Activated CD8-positive, alpha-beta memory T cell treated with anti-CD3 and anti-CD28 coated beads, Interleukin-2, amount 50 U/mL, for 4 hours (primary cell): ENCODE results near the gene ZNF471.

Experiments
- DNase-seq: peaks from one replicate; pipeline ENCODE4 v3.0.0-alpha.2; 2020

Gene ZNF471

GRCh38 chr19:56507446-56508289 lies at the start of gene ZNF471:
Gene ZNF471 (plus strand): TSS chr19:56507855. CDS start chr19:56511572, 3,717 bp downstream.
- DNase-seq = peak; percentile 88

- DNase-seq = no peak
Measured at GRCh38 chr19:56474308-56474707, 33.3 kb upstream of the ZNF471 start.

- DNase-seq = no peak
Measured at GRCh38 chr19:56476093-56476492, 31.6 kb upstream of the ZNF471 start.

GRCh38 chr19:56476651-56477428 lies 30.8 kb upstream of the ZNF471 start, which contains the start of gene ZNF667:
Gene ZNF667 (minus strand): TSS chr19:56477345. CDS start chr19:56462370, 14,975 bp downstream.
- DNase-seq = peak; percentile 45

GRCh38 chr19:56477429-56478338 lies 30.0 kb upstream of the ZNF471 start:
- peak; percentile 72 for DNase-seq

- no peak for DNase-seq
Measured at GRCh38 chr19:56491399-56491798, 16.3 kb upstream of the ZNF471 start.

GRCh38 chr19:56504581-56504980 lies 3.1 kb upstream of the ZNF471 start:
- DNase-seq = no peak

GRCh38 chr19:56508290-56508778 lies 679 bp downstream of the ZNF471 start:
- DNase-seq = no peak

GRCh38 chr19:56525214-56525860 lies 17.7 kb downstream of the ZNF471 start:
- DNase-seq = no peak

GRCh38 chr19:56537442-56537841 lies 29.8 kb downstream of the ZNF471 start:
- no peak for DNase-seq

GRCh38 chr19:56538254-56538760 lies 30.7 kb downstream of the ZNF471 start:
- DNase-seq = peak; percentile 86

GRCh38 chr19:56538761-56539263 lies 31.2 kb downstream of the ZNF471 start, which contains the start of gene ZFP28:
Gene ZFP28 (plus strand): TSS chr19:56538948. CDS start chr19:56539019, 71 bp downstream.
- peak; percentile 70 for DNase-seq

GRCh38 chr19:56543776-56544175 lies 36.1 kb downstream of the ZNF471 start:
- no peak for DNase-seq

GRCh38 chr19:56547535-56547934 lies 39.9 kb downstream of the ZNF471 start:
- no peak for DNase-seq

- no peak for DNase-seq
Measured at GRCh38 chr19:56554272-56554869, 46.7 kb downstream of the ZNF471 start.

GRCh38 chr19:56562766-56563165 lies 55.1 kb downstream of the ZNF471 start:
- DNase-seq = no peak

- peak; percentile 33 for DNase-seq
Measured at GRCh38 chr19:56566904-56567273, 59.2 kb downstream of the ZNF471 start.

- DNase-seq = peak; percentile 88
Measured at GRCh38 chr19:56567274-56568120, 59.8 kb downstream of the ZNF471 start, which contains the start of gene ZNF470. Gene ZNF470 (plus strand): TSS chr19:56567468. CDS start chr19:56570312, 2,844 bp downstream.

- no peak for DNase-seq
Measured at GRCh38 chr19:56572589-56572988, 64.9 kb downstream of the ZNF471 start.

- no peak for DNase-seq
Measured at GRCh38 chr19:56573914-56574313, 66.3 kb downstream of the ZNF471 start.
